HepG2 (cell line): Measurements from ENCODE around the gene MRPL14. TPM values are rescaled to one million over a fixed set of nuclear protein-coding genes. Genes with fewer than 3 reads are reported as not detected.

Experiments used
- ADNP ChIP-seq: sonication (generic); formaldehyde crosslinking; IDR thresholded peaks from 2 replicates; pipeline ENCODE4 v1.4.0; 2020; ENCODE audit warnings: missing genetic modification reagents
- ATF4 ChIP-seq, 2 experiments: fragments of 450-650 bp in 1 of 2; sonication (generic) in 1 of 2; formaldehyde crosslinking; IDR thresholded peaks; 2 replicates each; pipeline versions ENCODE4 v1.5.0 to v1.8.0; 2020 to 2022; ENCODE audit warnings: mild to moderate bottlenecking in 1 of 2, missing genetic modification reagents in 1 of 2
- ATF7-NPFF ChIP-seq: sonication (generic); formaldehyde crosslinking; IDR thresholded peaks from 2 replicates; pipeline ENCODE4 v1.8.1; 2023; ENCODE audit warnings: mild to moderate bottlenecking, low read depth, missing genetic modification reagents, moderate library complexity
- BRD4 ChIP-seq: sonication (generic); formaldehyde crosslinking; IDR thresholded peaks from 2 replicates; pipeline ENCODE4 v1.4.0; 2020; ENCODE audit warnings: missing genetic modification reagents
- DDIT3 ChIP-seq: sonication (generic); formaldehyde crosslinking; IDR thresholded peaks from 2 replicates; pipeline ENCODE4 v1.4.0; 2020; ENCODE audit warnings: mild to moderate bottlenecking, missing genetic modification reagents
- GMEB1 ChIP-seq: sonication (generic); formaldehyde crosslinking; IDR thresholded peaks from 2 replicates; pipeline ENCODE4 v1.5.1; 2020; ENCODE audit warnings: missing genetic modification reagents, mild to moderate bottlenecking, borderline replicate concordance
- GMEB2 ChIP-seq: IDR thresholded peaks from 2 replicates; pipeline ENCODE4 v1.6.1; 2016; ENCODE audit warnings: missing biosample characterization, missing genetic modification reagents, low read depth
- KAT8 ChIP-seq: IDR thresholded peaks from 2 replicates; pipeline ENCODE4 v1.6.1; 2016; ENCODE audit warnings: missing genetic modification reagents, missing compliant biosample characterization
- KLF9 ChIP-seq: IDR thresholded peaks from 2 replicates; pipeline ENCODE4 v1.6.1; 2016; ENCODE audit warnings: low read depth
- MAFG ChIP-seq: sonication (generic); formaldehyde crosslinking; IDR thresholded peaks from 2 replicates; pipeline ENCODE4 v1.5.1; 2020; ENCODE audit warnings: mild to moderate bottlenecking, missing genetic modification reagents
- MYPOP ChIP-seq: sonication (generic); formaldehyde crosslinking; IDR thresholded peaks from 2 replicates; pipeline ENCODE4 v1.8.1; 2023; ENCODE audit warnings: mild to moderate bottlenecking, moderate library complexity, missing genetic modification reagents
- SOX6 ChIP-seq, 2 experiments: fragments of 450-650 bp in 1 of 2; sonication (generic) in 1 of 2; formaldehyde crosslinking in 1 of 2; IDR thresholded peaks; 2 replicates each; pipeline versions ENCODE4 v1.4.0 to v1.6.1; 2017 to 2020; ENCODE audit warnings: antibody characterized with exemption in 1 of 2, mild to moderate bottlenecking in 1 of 2, missing genetic modification reagents in 1 of 2
- ZBTB7A ChIP-seq: sonication (generic); formaldehyde crosslinking; IDR thresholded peaks from 2 replicates; pipeline ENCODE4 v1.8.0; 2022; ENCODE audit warnings: mild to moderate bottlenecking, missing genetic modification reagents
- ZIK1 ChIP-seq: sonication (generic); formaldehyde crosslinking; IDR thresholded peaks from 2 replicates; pipeline ENCODE4 v1.5.0; 2020; ENCODE audit warnings: mild to moderate bottlenecking, low read depth, missing genetic modification reagents, borderline replicate concordance
- ZMYM3 ChIP-seq: sonication (generic); formaldehyde crosslinking; IDR thresholded peaks from 2 replicates; pipeline ENCODE4 v1.5.1; 2020; ENCODE audit warnings: mild to moderate bottlenecking, missing genetic modification reagents
- ZNF432 ChIP-seq: sonication (generic); formaldehyde crosslinking; IDR thresholded peaks from 2 replicates; pipeline ENCODE4 v1.5.0; 2020; ENCODE audit warnings: missing genetic modification reagents, mild to moderate bottlenecking, borderline replicate concordance
- ZNF451 ChIP-seq: sonication (generic); formaldehyde crosslinking; IDR thresholded peaks from 2 replicates; pipeline ENCODE4 v1.5.0; 2020; ENCODE audit warnings: mild to moderate bottlenecking, missing genetic modification reagents
- ZNF513 ChIP-seq: sonication (generic); formaldehyde crosslinking; conservative IDR thresholded peaks from 2 replicates; pipeline ENCODE4 v1.5.0; 2020; ENCODE audit warnings: missing genetic modification reagents
- ZNF557 ChIP-seq: sonication (generic); formaldehyde crosslinking; IDR thresholded peaks from 2 replicates; pipeline ENCODE4 v1.4.0; 2020; ENCODE audit warnings: missing genetic modification reagents
- ZNF644 ChIP-seq: IDR thresholded peaks from 2 replicates; pipeline ENCODE4 v1.6.1; 2016; ENCODE audit warnings: low read depth
- ZNF704 ChIP-seq: sonication (generic); formaldehyde crosslinking; IDR thresholded peaks from 2 replicates; pipeline ENCODE4 v1.8.1; 2023; ENCODE audit warnings: mild to moderate bottlenecking, inconsistent platforms, moderate library complexity, missing genetic modification reagents, borderline replicate concordance
- polyA plus RNA-seq, 8 experiments: library from polyadenylated mRNA; depleted of rRNA in 3 of 8; stranded (reverse) in 7 of 8; unstranded in 1 of 8; fragments of >200 nt; fragmentation: Illumina TruSeq in 4 of 8; extraction: Trizol in 4 of 8; gene quantifications; 2 replicates each; pipeline versions ENCODE4 v1.2.1 to v1.2.3, GENCODE V29; 2011 to 2016; ENCODE audit warnings: low read depth in 4 of 8, missing spikeins in 1 of 8, mixed read lengths in 1 of 8; ENCODE audit not compliant: insufficient read depth in 1 of 8
- total RNA-seq, 5 experiments: library from RNA; depleted of rRNA; stranded (reverse); fragments of >200 nt; fragmentation: Illumina TruSeq; extraction: Trizol; gene quantifications; 2 replicates each; pipeline ENCODE4 v1.2.3, GENCODE V29; 2016; ENCODE audit warnings: low read depth in 1 of 5

The MRPL14 gene
- total and polyA plus RNA-seq, 2 of the 13 experiments (the other 11 are each of a cell fraction or from before 2014, with no cell fraction given) = 157 to 178 TPM

- TF ChIP-seq ZBTB7A (CRISPR knock-in tag) (no peak), ZNF432 (CRISPR knock-in tag) (no peak), GMEB1 (no peak), ZNF644 (CRISPR knock-in tag) (peak; percentile 79), ADNP (CRISPR knock-in tag) (no peak), BRD4 (no peak), MYPOP (0 out of 2 replicates have a peak, but pooled peaks have one; percentile 1), MAFG (no peak), ZIK1 (CRISPR knock-in tag) (no peak), ATF7-NPFF (CRISPR knock-in tag) (no peak), KAT8 (CRISPR knock-in tag) (no peak), KLF9 (CRISPR knock-in tag) (no peak), ZNF557 (no peak), ATF4 (CRISPR knock-in tag; IDR thresholded peaks at IDR 0.05) (no peak), GMEB2 (CRISPR knock-in tag) (no peak), ZNF704 (CRISPR knock-in tag) (no peak), SOX6 (IDR thresholded peaks at IDR 0.05) (no peak), SOX6 (CRISPR knock-in tag; IDR thresholded peaks at IDR 0.05) (peak; percentile 47; the same call in 1 of the 2 replicates), DDIT3 (no peak), ZNF513 (CRISPR knock-in tag) (no peak), ZMYM3 (CRISPR knock-in tag) (peak; percentile 31; the same call in 1 of the 2 replicates), ZNF451 (CRISPR knock-in tag) (no peak)
These were observed 10.4 kb downstream of the MRPL14 start (continued) for GRCh38 chr6:44116641-44117382.
